ENCODE data around the gene BMERB1. TPM values are rescaled to one million over a fixed set of nuclear protein-coding genes. Genes with fewer than 3 reads are reported as not detected.

The BMERB1 gene
- total and polyA plus RNA-seq, 4 donors, result 5.6 to 33.3 (median 9.0) TPM

GRCh38 chr16:15604460-15605440, 170.4 kb downstream of the BMERB1 start (continued):
- TF ChIP-seq RAD21 (IDR thresholded peaks at IDR 0.05) (peak in 1 of 2 donors; percentile 63), NR2F2 (IDR thresholded peaks at IDR 0.05) (no peak), HNF4A (conservative IDR thresholded peaks at IDR 0.05) (peak; percentile 70 to 82), REST (IDR thresholded peaks at IDR 0.05) (no peak)

GRCh38 chr16:15605839-15606517, 171.6 kb downstream of the BMERB1 start:
- peaks cover 5 to 42% (median 25%) of the 10 kb centered on the region in 4 donors for H3K36me3 ChIP-seq (ENCODE audit: control insufficient read depth in 4 of 4, insufficient read depth in 3 of 4, low read depth in 1 of 4, low read length in 3 of 4)
- H3K9me3 ChIP-seq (ENCODE audit: control insufficient read depth in 4 of 4, low read length in 3 of 4), result no peaks in the 10 kb centered on the region
- H3K9ac ChIP-seq (ENCODE audit: low read depth in 1 of 2, low read length in 2 of 2), result no peak overlapping the region
- peak overlapping the region in 1 of 2 donors; percentile 66 for H3K27ac ChIP-seq (ENCODE audit: low read depth in 1 of 2, low read length in 2 of 2)
- WGBS, result 85% methylated on average over 13 of the region's 13 CpGs
- peaks cover 11 to 50% (median 41%) of the 10 kb centered on the region in 4 donors for H3K4me1 ChIP-seq (ENCODE audit: control insufficient read depth in 4 of 4, insufficient read depth in 4 of 4, low read length in 3 of 4)
- TF ChIP-seq YY1 (IDR thresholded peaks at IDR 0.05) (no peak), TAF1 (conservative IDR thresholded peaks at IDR 0.05) (no peak), NR2F2 (IDR thresholded peaks at IDR 0.05) (no peak), JUND (IDR thresholded peaks at IDR 0.05) (no peak), SP1 (IDR thresholded peaks at IDR 0.05) (no peak), GABPA (IDR thresholded peaks at IDR 0.05 in 1 of 2, conservative IDR thresholded peaks at IDR 0.05 in 1 of 2) (no peak), EGR1 (IDR thresholded peaks at IDR 0.05; ENCODE audit: low read depth in 2 of 2) (no peak), REST (IDR thresholded peaks at IDR 0.05) (no peak), FOXA1 (IDR thresholded peaks at IDR 0.05) (no peak), FOXA2 (IDR thresholded peaks at IDR 0.05) (no peak)
- no peak for DNase-seq (ENCODE audit: low spot score)
- H3K27me3 ChIP-seq (ENCODE audit: control insufficient read depth in 4 of 4, insufficient read depth in 4 of 4, low read length in 3 of 4), result no peaks in the 10 kb centered on the region
- H3K4me3 ChIP-seq (ENCODE audit: low read depth in 1 of 3, low read length in 3 of 3), result no peak overlapping the region
